Fibroblast of lung (primary cell): ENCODE results near the gene JMJD1C. TPM values are rescaled to one million over a fixed set of nuclear protein-coding genes. Genes with fewer than 3 reads are reported as not detected.

Experiments
- DNase-seq, 2 donors: peaks; one replicate each; pipeline versions ENCODE4 v3.0.0 to v3.0.0-alpha.2; 2010; ENCODE audit warnings: low read depth in 2 of 2
- H2AFZ ChIP-seq: 2 replicates; pipeline ENCODE4 v1.5.1; 2012; ENCODE audit warnings: low read length, control low read depth, inconsistent platforms
- H3K27ac ChIP-seq: 2 replicates; pipeline ENCODE4 v1.5.1; 2011; ENCODE audit warnings: low read length, control low read depth; ENCODE audit not compliant: insufficient read depth
- H3K27me3 ChIP-seq: 2 replicates; pipeline ENCODE4 v1.5.1; 2011; ENCODE audit warnings: mild to moderate bottlenecking, low read length; ENCODE audit not compliant: control insufficient read depth, insufficient read depth
- H3K36me3 ChIP-seq: 2 replicates; pipeline ENCODE4 v1.5.1; 2011; ENCODE audit warnings: low read length; ENCODE audit not compliant: control insufficient read depth, insufficient read depth
- H3K4me1 ChIP-seq: 2 replicates; pipeline ENCODE4 v1.5.1; 2011; ENCODE audit warnings: low read length; ENCODE audit not compliant: control insufficient read depth, insufficient read depth; ENCODE audit errors: extremely low read depth
- H3K4me2 ChIP-seq: 2 replicates; pipeline ENCODE4 v1.5.1; 2011; ENCODE audit warnings: low read length, control low read depth; ENCODE audit not compliant: insufficient read depth; ENCODE audit errors: extremely low read depth
- H3K4me3 ChIP-seq, 4 experiments: fragments of 200-600 bp in 1 of 4; sonication (generic) in 1 of 4; replicated peaks in 1 of 4; 2 replicates each; pipeline ENCODE4 v1.5.1; 2011 to 2016; ENCODE audit warnings: low read length in 4 of 4, low read depth in 3 of 4, mild to moderate bottlenecking in 3 of 4, control low read depth in 2 of 4, inconsistent platforms in 1 of 4, mixed read lengths in 1 of 4; ENCODE audit not compliant: insufficient read depth in 1 of 4; ENCODE audit errors: control extremely low read depth in 1 of 4
- H3K79me2 ChIP-seq: 2 replicates; pipeline ENCODE4 v1.5.1; 2012; ENCODE audit warnings: mild to moderate bottlenecking, low read length, inconsistent platforms; ENCODE audit not compliant: control insufficient read depth, insufficient read depth
- H3K9ac ChIP-seq: 2 replicates; pipeline ENCODE4 v1.5.1; 2011; ENCODE audit warnings: mild to moderate bottlenecking, low read length, control low read depth; ENCODE audit not compliant: insufficient read depth
- H3K9me3 ChIP-seq: 2 replicates; pipeline ENCODE4 v1.5.1; 2012; ENCODE audit warnings: low read depth, low read length; ENCODE audit not compliant: control insufficient read depth, insufficient read depth
- H4K20me1 ChIP-seq: 2 replicates; pipeline ENCODE4 v1.5.1; 2011; ENCODE audit warnings: low read length; ENCODE audit not compliant: control insufficient read depth, insufficient read depth; ENCODE audit errors: extremely low read depth
- CTCF ChIP-seq, 2 donors: IDR thresholded peaks in 1 of 2; conservative IDR thresholded peaks in 1 of 2; 1 replicate in 1 of 2; 2 replicates in 1 of 2; pipeline ENCODE4 v1.5.1; 2011 to 2012; ENCODE audit warnings: low read length in 2 of 2, control low read depth in 1 of 2, inconsistent platforms in 1 of 2, low read depth in 1 of 2, mild to moderate bottlenecking in 1 of 2
- EZH2 ChIP-seq: IDR thresholded peaks from 2 replicates; pipeline ENCODE4 v1.5.1; 2012; ENCODE audit warnings: low read length, control low read depth, mild to moderate bottlenecking; ENCODE audit errors: missing control alignments
- polyA plus RNA-seq, 2 donors: library from polyadenylated mRNA; depleted of rRNA in 1 of 2; stranded (reverse) in 1 of 2; unstranded in 1 of 2; fragments of >200 nt; gene quantifications; 2 replicates each; pipeline ENCODE4 v1.2.1, GENCODE V29; 2011 to 2012; ENCODE audit warnings: missing spikeins in 1 of 2
- total RNA-seq: library from RNA; depleted of rRNA; stranded (reverse); fragments of >200 nt; gene quantifications from 2 replicates; pipeline ENCODE4 v1.2.1, GENCODE V29; 2014

Gene JMJD1C
- total and polyA plus RNA-seq, 2 donors (not counting 1 experiment from before 2014, with no cell fraction given) = 39.9 to 67.0 TPM

GRCh38 chr10:63318491-63318890 lies 147.3 kb downstream of the JMJD1C start:
- no peak overlapping the region for H2AFZ ChIP-seq
- no peak overlapping the region for H3K9ac ChIP-seq
- no peaks in the 10 kb centered on the region for H3K36me3 ChIP-seq
- H3K27ac ChIP-seq = no peak overlapping the region
- TF ChIP-seq CTCF (conservative IDR thresholded peaks at IDR 0.05 in 1 of 2, IDR thresholded peaks at IDR 0.05 in 1 of 2; ENCODE audit: low read depth in 1 of 2, low read length in 2 of 2) = no peak
- TF ChIP-seq EZH2 = no peak
- no peak overlapping the region for H3K4me3 ChIP-seq
- no peaks in the 10 kb centered on the region for H3K4me1 ChIP-seq
- no peak overlapping the region for H3K4me2 ChIP-seq
- DNase-seq = peak in 1 of 2 donors; percentile 52
- H3K9me3 ChIP-seq = no peaks in the 10 kb centered on the region
- no peaks in the 10 kb centered on the region for H3K27me3 ChIP-seq
- H4K20me1 ChIP-seq = no peaks in the 10 kb centered on the region
- peaks cover 4% of the 10 kb centered on the region for H3K79me2 ChIP-seq

GRCh38 chr10:63314020-63314419 lies 151.8 kb downstream of the JMJD1C start:
- Histone ChIP-seq H3K4me3 (no peak overlapping the region), H3K9ac (no peak overlapping the region), H3K36me3 (no peaks in the 10 kb centered on the region), H3K4me2 (no peak overlapping the region), H4K20me1 (no peaks in the 10 kb centered on the region), H3K27ac (no peak overlapping the region), H3K79me2 (peaks cover 1% of the 10 kb centered on the region), H3K9me3 (no peaks in the 10 kb centered on the region), H3K27me3 (no peaks in the 10 kb centered on the region), H2AFZ (no peak overlapping the region), H3K4me1 (no peaks in the 10 kb centered on the region)
- no peak for DNase-seq
- TF ChIP-seq CTCF (conservative IDR thresholded peaks at IDR 0.05 in 1 of 2, IDR thresholded peaks at IDR 0.05 in 1 of 2; ENCODE audit: low read depth in 1 of 2, low read length in 2 of 2) (no peak), EZH2 (no peak)

- DNase-seq = no peak
- no peak overlapping the region for H3K27ac ChIP-seq
- H3K4me2 ChIP-seq = no peak overlapping the region
- no peaks in the 10 kb centered on the region for H3K9me3 ChIP-seq
- no peak overlapping the region for H3K9ac ChIP-seq
- H4K20me1 ChIP-seq = no peaks in the 10 kb centered on the region
- no peaks in the 10 kb centered on the region for H3K4me1 ChIP-seq
- H2AFZ ChIP-seq = no peak overlapping the region
- H3K27me3 ChIP-seq = no peaks in the 10 kb centered on the region
- peaks cover 1% of the 10 kb centered on the region for H3K79me2 ChIP-seq
- H3K4me3 ChIP-seq = no peak overlapping the region
- TF ChIP-seq CTCF (conservative IDR thresholded peaks at IDR 0.05 in 1 of 2, IDR thresholded peaks at IDR 0.05 in 1 of 2; ENCODE audit: low read depth in 1 of 2, low read length in 2 of 2) (no peak), EZH2 (no peak)
- no peaks in the 10 kb centered on the region for H3K36me3 ChIP-seq
Observed at GRCh38 chr10:63313066-63313717, 152.6 kb downstream of the JMJD1C start.
